HCT116 (cell line): Measurements from ENCODE around the gene A2ML1. TPM values are rescaled to one million over a fixed set of nuclear protein-coding genes. Genes with fewer than 3 reads are reported as not detected.

Source experiments
- ATAC-seq: fragments of 200-7000 bp; cut with Tn5 transposase; 2 replicates; pipeline ENCODE4 v1.9.1; 2020; ENCODE audit warnings: mild to moderate bottlenecking, moderate library complexity
- BruUV-seq: library from RNA; stranded (reverse); fragments of 400-500 nt; replicated peaks from 2 replicates; lab custom pipeline; 2021; lab: Mats Ljungman, UMichigan
- CTCF ChIA-PET: fragments of 300-600 bp; sonication (Branson Sonifier 250); formaldehyde crosslinking; loops from one replicate; lab custom pipeline; 2021; ENCODE audit warnings: antibody characterized with exemption; lab: Charles Lee
- POLR2A ChIA-PET: fragments of 300-600, 350-600 bp; sonication (Branson Sonifier 250); formaldehyde crosslinking; loops from one replicate; lab custom pipeline; 2021; ENCODE audit warnings: antibody characterized with exemption; lab: Charles Lee
- RAD21 ChIA-PET, 2 experiments: fragments of 300-600 bp; sonication (Branson Sonifier 250); formaldehyde crosslinking; loops; one replicate each; lab custom pipeline; 2023; ENCODE audit warnings: low total read pairs in 2 of 2; ENCODE audit not compliant: uncharacterized antibody in 2 of 2, unreplicated experiment in 2 of 2, low non-redundant PET in 1 of 2; lab: Charles Lee
- DNase-seq: peaks from one replicate; pipeline ENCODE4 v3.0.0-alpha.2; 2010; ENCODE audit warnings: low read depth, low spot score
- H2AFZ ChIP-seq: fragments of 200-600 bp; shearing (Covaris generic), sonication (generic); 2 replicates; pipeline ENCODE4 v1.6.1; 2017; ENCODE audit warnings: low read depth, mixed run types, mixed read lengths, antibody characterized with exemption, low read length; ENCODE audit not compliant: poor library complexity, severe bottlenecking
- H3K27ac ChIP-seq: 2 replicates; pipeline ENCODE4 v1.5.1; 2012; ENCODE audit warnings: low read depth, low read length
- H3K27me3 ChIP-seq: fragments of 200-600 bp; sonication (generic); 2 replicates; pipeline ENCODE4 v1.6.1; 2016; ENCODE audit warnings: mixed run types, low read length, mixed read lengths; ENCODE audit not compliant: insufficient read depth
- H3K36me3 ChIP-seq, 2 experiments: fragments of 200-500 bp in 1 of 2; fragments of 200-600 bp in 1 of 2; sonication (Bioruptor generic) in 1 of 2; sonication (generic) in 1 of 2; 2 replicates each; pipeline versions ENCODE4 v1.5.1 to v1.6.1; 2014 to 2016; ENCODE audit warnings: low read length in 2 of 2, inconsistent platforms in 1 of 2, mixed read lengths in 1 of 2, mixed run types in 1 of 2; ENCODE audit not compliant: insufficient read depth in 2 of 2, control insufficient read depth in 1 of 2
- H3K4me1 ChIP-seq, 2 experiments: fragments of 200-600 bp in 1 of 2; sonication (generic) in 1 of 2; 2 replicates each; pipeline versions ENCODE4 v1.5.1 to v1.6.1; 2012 to 2017; ENCODE audit warnings: low read length in 2 of 2, inconsistent platforms in 1 of 2, mild to moderate bottlenecking in 1 of 2, mixed read lengths in 1 of 2, mixed run types in 1 of 2, moderate library complexity in 1 of 2; ENCODE audit not compliant: insufficient read depth in 2 of 2, control insufficient read depth in 1 of 2
- H3K4me2 ChIP-seq: fragments of 200-600 bp; sonication (generic); 2 replicates; pipeline ENCODE4 v1.6.1; 2017; ENCODE audit warnings: mixed run types, low read length, mixed read lengths
- H3K4me3 ChIP-seq, 2 experiments: fragments of 200-600 bp in 1 of 2; sonication (generic) in 1 of 2; replicated peaks in 1 of 2; 2 replicates each; pipeline ENCODE4 v1.5.1; 2011 to 2016; ENCODE audit warnings: low read length in 2 of 2, control low read depth in 1 of 2, low read depth in 1 of 2, mild to moderate bottlenecking in 1 of 2, mixed read lengths in 1 of 2, mixed run types in 1 of 2
- H3K79me2 ChIP-seq: fragments of 200-600 bp; sonication (generic); 2 replicates; pipeline ENCODE4 v1.6.1; 2017; ENCODE audit warnings: mild to moderate bottlenecking, mixed run types, low read length, moderate library complexity, mixed read lengths; ENCODE audit not compliant: insufficient read depth
- H3K9ac ChIP-seq: fragments of 200-600 bp; sonication (generic); 2 replicates; pipeline ENCODE4 v1.6.1; 2016; ENCODE audit warnings: low read length, mixed read lengths
- H3K9me2 ChIP-seq: fragments of 200-600 bp; sonication (generic), shearing (Covaris generic); 2 replicates; pipeline ENCODE4 v1.6.1; 2017; ENCODE audit warnings: mixed run types, mild to moderate bottlenecking, moderate library complexity; ENCODE audit not compliant: insufficient read depth
- H3K9me3 ChIP-seq, 2 experiments: fragments of 200-500 bp in 1 of 2; fragments of 200-600 bp in 1 of 2; sonication (Bioruptor generic) in 1 of 2; sonication (generic) in 1 of 2; 2 replicates each; pipeline ENCODE4 v1.6.1; 2014 to 2017; ENCODE audit warnings: low read length in 2 of 2, mixed read lengths in 2 of 2, inconsistent platforms in 1 of 2, low read depth in 1 of 2, mild to moderate bottlenecking in 1 of 2, mixed run types in 1 of 2, moderate library complexity in 1 of 2; ENCODE audit not compliant: control insufficient read depth in 1 of 2, insufficient read depth in 1 of 2
- H4K20me1 ChIP-seq: fragments of 200-600 bp; sonication (generic), shearing (Covaris generic); 2 replicates; pipeline ENCODE4 v1.6.1; 2017; ENCODE audit warnings: mixed run types, mild to moderate bottlenecking, moderate library complexity; ENCODE audit not compliant: insufficient read depth
- CEBPB ChIP-seq: IDR thresholded peaks from 2 replicates; pipeline ENCODE4 v1.6.1; 2012; ENCODE audit warnings: low read depth
- ELF1 ChIP-seq: IDR thresholded peaks from 2 replicates; pipeline ENCODE4 v1.6.1; 2012; ENCODE audit warnings: low read depth, borderline replicate concordance
- EZH2 ChIP-seq: fragments of 200-600 bp; sonication (generic); IDR thresholded peaks from 2 replicates; pipeline ENCODE4 v1.6.1; 2017; ENCODE audit warnings: antibody characterized with exemption, mixed run types
- EZH2phosphoT487 ChIP-seq: fragments of 200-600 bp; IDR thresholded peaks from 2 replicates; pipeline ENCODE4 v1.6.1; 2018; ENCODE audit warnings: antibody characterized with exemption, borderline replicate concordance
- POLR2AphosphoS5 ChIP-seq: IDR thresholded peaks from 2 replicates; pipeline ENCODE4 v1.6.1; 2011; ENCODE audit warnings: mild to moderate bottlenecking, low read depth, low read length, moderate library complexity
- RAD21 ChIP-seq: IDR thresholded peaks from 2 replicates; pipeline ENCODE4 v1.6.1; 2012; ENCODE audit warnings: low read depth, mild to moderate bottlenecking
- SIN3A ChIP-seq: IDR thresholded peaks from 2 replicates; pipeline ENCODE4 v1.6.1; 2012; ENCODE audit warnings: low read depth
- SP1 ChIP-seq: IDR thresholded peaks from 2 replicates; pipeline ENCODE4 v1.6.1; 2012; ENCODE audit warnings: low read depth
- SRF ChIP-seq: IDR thresholded peaks from 2 replicates; pipeline ENCODE4 v1.6.1; 2012; ENCODE audit warnings: low read depth
- TCF7L2 ChIP-seq: IDR thresholded peaks from 2 replicates; pipeline ENCODE4 v1.7.0; 2011; ENCODE audit warnings: borderline replicate concordance, inconsistent platforms; ENCODE audit not compliant: insufficient read depth, insufficient read length; ENCODE audit errors: extremely low read depth
- YY1 ChIP-seq: IDR thresholded peaks from 2 replicates; pipeline ENCODE4 v1.6.1; 2011; ENCODE audit warnings: low read length, low read depth, moderate library complexity, mild to moderate bottlenecking; ENCODE audit not compliant: insufficient replicate concordance; ENCODE audit errors: extremely low read depth
- ZFX ChIP-seq: fragments of 450-650 bp; IDR thresholded peaks from 2 replicates; pipeline ENCODE4 v1.6.1; 2017
- ZNF274 ChIP-seq: fragments of 200-500 bp; sonication (Bioruptor generic); IDR thresholded peaks from 2 replicates; pipeline ENCODE4 v1.6.1; 2014; ENCODE audit warnings: mild to moderate bottlenecking, low read depth, low read length, inconsistent platforms
- intact Hi-C: fragments of 100-400 bp; cut with micrococcal nuclease; formaldehyde crosslinking; loops from 2 replicates; pipeline ENCODE4 v1.10.0; 2022
- total RNA-seq: library from RNA; stranded (reverse); gene quantifications from one replicate; pipeline ENCODE4 v1.2.1, GENCODE V29; 2021; ENCODE audit not compliant: unreplicated experiment
- TF ChIP-seq, protein P1 (sequence below): IDR thresholded peaks from 2 replicates; pipeline ENCODE4 v1.6.1; 2012
- TF ChIP-seq, protein P2 (sequence below): IDR thresholded peaks from 2 replicates; pipeline ENCODE4 v1.6.1; 2011; ENCODE audit warnings: mild to moderate bottlenecking, low read length, moderate library complexity; ENCODE audit not compliant: insufficient replicate concordance; ENCODE audit errors: extremely low read depth
- TF ChIP-seq, protein P3 (sequence below): IDR thresholded peaks from 2 replicates; pipeline ENCODE4 v1.6.1; 2012
- TF ChIP-seq, protein P4 (sequence below), 3 experiments: fragments of 200-600 bp in 1 of 3; sonication (generic) in 1 of 3; IDR thresholded peaks in 2 of 3; conservative IDR thresholded peaks in 1 of 3; 2 replicates each; pipeline ENCODE4 v1.5.1; 2012 to 2017; ENCODE audit warnings: low read depth in 2 of 3, low read length in 2 of 3, antibody characterized with exemption in 1 of 3, borderline replicate concordance in 1 of 3, control low read depth in 1 of 3, mild to moderate bottlenecking in 1 of 3, mixed read lengths in 1 of 3, mixed run types in 1 of 3, moderate library complexity in 1 of 3; ENCODE audit not compliant: insufficient read depth in 1 of 3
- TF ChIP-seq, protein P5 (sequence below): IDR thresholded peaks from 2 replicates; pipeline ENCODE4 v1.6.1; 2012; ENCODE audit warnings: low read depth

Gene A2ML1
- total RNA-seq, 1 experiment from 2014 or later = not detected

DNA sequence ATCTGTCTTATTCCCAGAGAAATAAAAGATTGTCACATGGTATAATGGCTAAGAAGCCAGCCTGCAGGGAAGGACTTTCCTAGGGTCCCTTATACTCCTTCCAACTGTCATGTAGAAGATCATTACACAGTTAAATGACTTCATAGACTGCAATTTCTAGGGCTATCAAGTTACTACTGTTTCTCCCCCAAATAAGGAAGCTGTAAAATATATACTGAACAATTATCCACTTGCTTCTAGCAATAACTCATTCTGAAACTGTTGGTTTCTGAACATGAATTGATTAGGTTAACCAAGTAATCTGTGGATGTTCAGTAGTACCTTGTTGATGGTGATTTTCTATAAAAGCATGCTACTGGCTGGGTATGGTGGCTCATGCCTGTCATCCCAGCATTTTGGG is 44.6 kb downstream of the A2ML1 start:
- intact Hi-C loops = no loop called here
- no peak overlapping the region for H3K27ac ChIP-seq
- H3K27me3 ChIP-seq = no peaks in the 10 kb centered on the region
- no peaks in the 10 kb centered on the region for H3K9me2 ChIP-seq
- no peaks in the 10 kb centered on the region for H3K9me3 ChIP-seq
- H3K4me3 ChIP-seq = no peak overlapping the region
- H3K4me2 ChIP-seq = no peak overlapping the region
- no peaks in the 10 kb centered on the region for H3K79me2 ChIP-seq
- DNase-seq = no peak
- ChIA-PET RAD21 (no interaction called here), POLR2A (no interaction called here), CTCF (no interaction called here)
- H4K20me1 ChIP-seq = no peaks in the 10 kb centered on the region
- no peak for TF ChIP-seq SRF
- TF ChIP-seq, protein P1, sequence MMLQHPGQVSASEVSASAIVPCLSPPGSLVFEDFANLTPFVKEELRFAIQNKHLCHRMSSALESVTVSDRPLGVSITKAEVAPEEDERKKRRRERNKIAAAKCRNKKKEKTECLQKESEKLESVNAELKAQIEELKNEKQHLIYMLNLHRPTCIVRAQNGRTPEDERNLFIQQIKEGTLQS = no peak
- no peak for TF ChIP-seq CEBPB
- no peak for TF ChIP-seq ZFX
- TF ChIP-seq, protein P2, sequence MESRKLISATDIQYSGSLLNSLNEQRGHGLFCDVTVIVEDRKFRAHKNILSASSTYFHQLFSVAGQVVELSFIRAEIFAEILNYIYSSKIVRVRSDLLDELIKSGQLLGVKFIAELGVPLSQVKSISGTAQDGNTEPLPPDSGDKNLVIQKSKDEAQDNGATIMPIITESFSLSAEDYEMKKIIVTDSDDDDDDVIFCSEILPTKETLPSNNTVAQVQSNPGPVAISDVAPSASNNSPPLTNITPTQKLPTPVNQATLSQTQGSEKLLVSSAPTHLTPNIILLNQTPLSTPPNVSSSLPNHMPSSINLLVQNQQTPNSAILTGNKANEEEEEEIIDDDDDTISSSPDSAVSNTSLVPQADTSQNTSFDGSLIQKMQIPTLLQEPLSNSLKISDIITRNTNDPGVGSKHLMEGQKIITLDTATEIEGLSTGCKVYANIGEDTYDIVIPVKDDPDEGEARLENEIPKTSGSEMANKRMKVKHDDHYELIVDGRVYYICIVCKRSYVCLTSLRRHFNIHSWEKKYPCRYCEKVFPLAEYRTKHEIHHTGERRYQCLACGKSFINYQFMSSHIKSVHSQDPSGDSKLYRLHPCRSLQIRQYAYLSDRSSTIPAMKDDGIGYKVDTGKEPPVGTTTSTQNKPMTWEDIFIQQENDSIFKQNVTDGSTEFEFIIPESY = no peak
- TF ChIP-seq ZNF274 = no peak
- no peak for TF ChIP-seq EZH2
- no peak for TF ChIP-seq SP1
- TF ChIP-seq, protein P3, sequence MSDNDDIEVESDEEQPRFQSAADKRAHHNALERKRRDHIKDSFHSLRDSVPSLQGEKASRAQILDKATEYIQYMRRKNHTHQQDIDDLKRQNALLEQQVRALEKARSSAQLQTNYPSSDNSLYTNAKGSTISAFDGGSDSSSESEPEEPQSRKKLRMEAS = no peak
- no peak for TF ChIP-seq EZH2phosphoT487
- no peak for TF ChIP-seq TCF7L2
- TF ChIP-seq, protein P4, sequence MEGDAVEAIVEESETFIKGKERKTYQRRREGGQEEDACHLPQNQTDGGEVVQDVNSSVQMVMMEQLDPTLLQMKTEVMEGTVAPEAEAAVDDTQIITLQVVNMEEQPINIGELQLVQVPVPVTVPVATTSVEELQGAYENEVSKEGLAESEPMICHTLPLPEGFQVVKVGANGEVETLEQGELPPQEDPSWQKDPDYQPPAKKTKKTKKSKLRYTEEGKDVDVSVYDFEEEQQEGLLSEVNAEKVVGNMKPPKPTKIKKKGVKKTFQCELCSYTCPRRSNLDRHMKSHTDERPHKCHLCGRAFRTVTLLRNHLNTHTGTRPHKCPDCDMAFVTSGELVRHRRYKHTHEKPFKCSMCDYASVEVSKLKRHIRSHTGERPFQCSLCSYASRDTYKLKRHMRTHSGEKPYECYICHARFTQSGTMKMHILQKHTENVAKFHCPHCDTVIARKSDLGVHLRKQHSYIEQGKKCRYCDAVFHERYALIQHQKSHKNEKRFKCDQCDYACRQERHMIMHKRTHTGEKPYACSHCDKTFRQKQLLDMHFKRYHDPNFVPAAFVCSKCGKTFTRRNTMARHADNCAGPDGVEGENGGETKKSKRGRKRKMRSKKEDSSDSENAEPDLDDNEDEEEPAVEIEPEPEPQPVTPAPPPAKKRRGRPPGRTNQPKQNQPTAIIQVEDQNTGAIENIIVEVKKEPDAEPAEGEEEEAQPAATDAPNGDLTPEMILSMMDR (IDR thresholded peaks at IDR 0.05 in 2 of 3, conservative IDR thresholded peaks at IDR 0.05 in 1 of 3; ENCODE audit: borderline replicate concordance in 1 of 3, insufficient read depth in 1 of 3, low read depth in 2 of 3, low read length in 2 of 3) = no peak
- TF ChIP-seq, protein P5, sequence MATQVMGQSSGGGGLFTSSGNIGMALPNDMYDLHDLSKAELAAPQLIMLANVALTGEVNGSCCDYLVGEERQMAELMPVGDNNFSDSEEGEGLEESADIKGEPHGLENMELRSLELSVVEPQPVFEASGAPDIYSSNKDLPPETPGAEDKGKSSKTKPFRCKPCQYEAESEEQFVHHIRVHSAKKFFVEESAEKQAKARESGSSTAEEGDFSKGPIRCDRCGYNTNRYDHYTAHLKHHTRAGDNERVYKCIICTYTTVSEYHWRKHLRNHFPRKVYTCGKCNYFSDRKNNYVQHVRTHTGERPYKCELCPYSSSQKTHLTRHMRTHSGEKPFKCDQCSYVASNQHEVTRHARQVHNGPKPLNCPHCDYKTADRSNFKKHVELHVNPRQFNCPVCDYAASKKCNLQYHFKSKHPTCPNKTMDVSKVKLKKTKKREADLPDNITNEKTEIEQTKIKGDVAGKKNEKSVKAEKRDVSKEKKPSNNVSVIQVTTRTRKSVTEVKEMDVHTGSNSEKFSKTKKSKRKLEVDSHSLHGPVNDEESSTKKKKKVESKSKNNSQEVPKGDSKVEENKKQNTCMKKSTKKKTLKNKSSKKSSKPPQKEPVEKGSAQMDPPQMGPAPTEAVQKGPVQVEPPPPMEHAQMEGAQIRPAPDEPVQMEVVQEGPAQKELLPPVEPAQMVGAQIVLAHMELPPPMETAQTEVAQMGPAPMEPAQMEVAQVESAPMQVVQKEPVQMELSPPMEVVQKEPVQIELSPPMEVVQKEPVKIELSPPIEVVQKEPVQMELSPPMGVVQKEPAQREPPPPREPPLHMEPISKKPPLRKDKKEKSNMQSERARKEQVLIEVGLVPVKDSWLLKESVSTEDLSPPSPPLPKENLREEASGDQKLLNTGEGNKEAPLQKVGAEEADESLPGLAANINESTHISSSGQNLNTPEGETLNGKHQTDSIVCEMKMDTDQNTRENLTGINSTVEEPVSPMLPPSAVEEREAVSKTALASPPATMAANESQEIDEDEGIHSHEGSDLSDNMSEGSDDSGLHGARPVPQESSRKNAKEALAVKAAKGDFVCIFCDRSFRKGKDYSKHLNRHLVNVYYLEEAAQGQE = no peak
- no peak for TF ChIP-seq YY1
- no peak for TF ChIP-seq ELF1
- TF ChIP-seq RAD21 = no peak
- no peak for TF ChIP-seq POLR2AphosphoS5
- TF ChIP-seq SIN3A = no peak
- H3K9ac ChIP-seq = no peak overlapping the region
- no peaks in the 10 kb centered on the region for H3K4me1 ChIP-seq
- no peak for ATAC-seq
- BruUV-seq = no TSS peak
- H3K36me3 ChIP-seq = no peaks in the 10 kb centered on the region
- no peak overlapping the region for H2AFZ ChIP-seq
